ENCODE results near the gene B4GALT3.

Gene B4GALT3

GRCh38 chr1:161199506-161200139, 22.3 kb upstream of the B4GALT3 start:
- H3K23ac ChIP-seq (ENCODE audit: low read depth, low read length, poor library complexity): no peak overlapping the region
- no peak overlapping the region for H2AK5ac ChIP-seq (ENCODE audit: low read depth, low read length)
- H4K8ac ChIP-seq (ENCODE audit: low read depth, low read length): no peak overlapping the region
- no peak overlapping the region for H3K14ac ChIP-seq (ENCODE audit: low read length)
- H4K91ac ChIP-seq (ENCODE audit: low read depth, low read length, poor library complexity): no peak overlapping the region
- no peaks in the 10 kb centered on the region for H3K79me1 ChIP-seq (ENCODE audit: low read depth, low read length)
- H2BK120ac ChIP-seq (ENCODE audit: low read depth, low read length): no peak overlapping the region
- no peak overlapping the region for H2BK5ac ChIP-seq (ENCODE audit: low read length)
- no peak for DNase-seq (ENCODE audit: low spot score)
- WGBS, 2 donors (ENCODE audit: extremely low coverage in 2 of 2, insufficient read length in 2 of 2, insufficient replicate concordance in 1 of 2): no CpG with 5 or more reads among the region's 5 CpGs
- peaks cover 30 to 51% of the 10 kb centered on the region in 2 donors for H3K4me1 ChIP-seq (ENCODE audit: control insufficient read depth in 2 of 2, insufficient read depth in 1 of 2, low read depth in 1 of 2, low read length in 2 of 2)
- no peak overlapping the region for H3K4me2 ChIP-seq (ENCODE audit: insufficient read depth, low read length, poor library complexity, severe bottlenecking)
- H2BK12ac ChIP-seq (ENCODE audit: low read length): no peak overlapping the region
- H3K36me3 ChIP-seq (replicated peaks in 1 of 2; ENCODE audit: control insufficient read depth in 2 of 2, insufficient read depth in 2 of 2, low read length in 2 of 2): peaks cover 0 to 14% of the 10 kb centered on the region in 2 donors
- H2BK15ac ChIP-seq (ENCODE audit: low read length): no peak overlapping the region
- peak overlapping the region; percentile 46 for H3K18ac ChIP-seq (ENCODE audit: low read length)
- H3K27me3 ChIP-seq (ENCODE audit: control insufficient read depth in 3 of 3, insufficient read depth in 3 of 3, low read depth in 1 of 3, low read length in 3 of 3): no peaks in the 10 kb centered on the region
- H3K27ac ChIP-seq (replicated peaks; ENCODE audit: low read length): no peak overlapping the region
- no peak overlapping the region for H3K4ac ChIP-seq (ENCODE audit: low read length)
- H3K9ac ChIP-seq (ENCODE audit: low read depth, low read length, poor library complexity): no peak overlapping the region
- H3K9me3 ChIP-seq (replicated peaks in 1 of 2; ENCODE audit: control insufficient read depth in 2 of 2, insufficient read depth in 1 of 2, low read depth in 1 of 2, low read length in 2 of 2): no peaks in the 10 kb centered on the region
- H3K4me3 ChIP-seq (ENCODE audit: low read length in 2 of 2): no peak overlapping the region
- H2AFZ ChIP-seq (ENCODE audit: low read length): peak overlapping the region; percentile 90

GRCh38 chr1:161198897-161199431, 21.7 kb upstream of the B4GALT3 start, which contains the start of gene ADAMTS4:
Gene ADAMTS4, minus strand, starts transcription at chr1:161199054. Its CDS starts 427 bp downstream, at chr1:161198627.
- no CpG with 5 or more reads among the region's 11 CpGs for WGBS, 2 donors (ENCODE audit: extremely low coverage in 2 of 2, insufficient read length in 2 of 2, insufficient replicate concordance in 1 of 2)
- Histone ChIP-seq H3K27ac (replicated peaks; ENCODE audit: low read length) (no peak within 1 kb of the TSS), H2BK120ac (ENCODE audit: low read depth, low read length) (peak within 1 kb of the TSS; percentile 29), H3K36me3 (replicated peaks in 1 of 2; ENCODE audit: control insufficient read depth in 2 of 2, insufficient read depth in 2 of 2, low read length in 2 of 2) (peaks cover 0 to 8% of the 10 kb centered on the region in 2 donors), H3K79me1 (ENCODE audit: low read depth, low read length) (no peaks in the 10 kb centered on the region), H3K27me3 (ENCODE audit: control insufficient read depth in 3 of 3, insufficient read depth in 3 of 3, low read depth in 1 of 3, low read length in 3 of 3) (no peaks in the 10 kb centered on the region), H2BK5ac (ENCODE audit: low read length) (peak within 1 kb of the TSS; percentile 30), H2AK5ac (ENCODE audit: low read depth, low read length) (peak within 1 kb of the TSS; percentile 88), H3K9ac (ENCODE audit: low read depth, low read length, poor library complexity) (no peak within 1 kb of the TSS), H4K8ac (ENCODE audit: low read depth, low read length) (no peak within 1 kb of the TSS), H2BK15ac (ENCODE audit: low read length) (peak within 1 kb of the TSS; percentile 59), H4K91ac (ENCODE audit: low read depth, low read length, poor library complexity) (no peak within 1 kb of the TSS), H3K18ac (ENCODE audit: low read length) (peak within 1 kb of the TSS; percentile 92), H3K14ac (ENCODE audit: low read length) (peak within 1 kb of the TSS; percentile 50), H3K9me3 (replicated peaks in 1 of 2; ENCODE audit: control insufficient read depth in 2 of 2, insufficient read depth in 1 of 2, low read depth in 1 of 2, low read length in 2 of 2) (no peaks in the 10 kb centered on the region), H3K4me1 (ENCODE audit: control insufficient read depth in 2 of 2, insufficient read depth in 1 of 2, low read depth in 1 of 2, low read length in 2 of 2) (peaks cover 30 to 51% of the 10 kb centered on the region in 2 donors), H2BK12ac (ENCODE audit: low read length) (peak within 1 kb of the TSS; percentile 70), H2AFZ (ENCODE audit: low read length) (peak within 1 kb of the TSS; percentile 90), H3K4ac (ENCODE audit: low read length) (peak within 1 kb of the TSS; percentile 58), H3K23ac (ENCODE audit: low read depth, low read length, poor library complexity) (no peak within 1 kb of the TSS), H3K4me3 (ENCODE audit: low read length in 2 of 2) (no peak within 1 kb of the TSS), H3K4me2 (ENCODE audit: insufficient read depth, low read length, poor library complexity, severe bottlenecking) (peak within 1 kb of the TSS; percentile 71)
- no peak for DNase-seq (ENCODE audit: low spot score)

DNA sequence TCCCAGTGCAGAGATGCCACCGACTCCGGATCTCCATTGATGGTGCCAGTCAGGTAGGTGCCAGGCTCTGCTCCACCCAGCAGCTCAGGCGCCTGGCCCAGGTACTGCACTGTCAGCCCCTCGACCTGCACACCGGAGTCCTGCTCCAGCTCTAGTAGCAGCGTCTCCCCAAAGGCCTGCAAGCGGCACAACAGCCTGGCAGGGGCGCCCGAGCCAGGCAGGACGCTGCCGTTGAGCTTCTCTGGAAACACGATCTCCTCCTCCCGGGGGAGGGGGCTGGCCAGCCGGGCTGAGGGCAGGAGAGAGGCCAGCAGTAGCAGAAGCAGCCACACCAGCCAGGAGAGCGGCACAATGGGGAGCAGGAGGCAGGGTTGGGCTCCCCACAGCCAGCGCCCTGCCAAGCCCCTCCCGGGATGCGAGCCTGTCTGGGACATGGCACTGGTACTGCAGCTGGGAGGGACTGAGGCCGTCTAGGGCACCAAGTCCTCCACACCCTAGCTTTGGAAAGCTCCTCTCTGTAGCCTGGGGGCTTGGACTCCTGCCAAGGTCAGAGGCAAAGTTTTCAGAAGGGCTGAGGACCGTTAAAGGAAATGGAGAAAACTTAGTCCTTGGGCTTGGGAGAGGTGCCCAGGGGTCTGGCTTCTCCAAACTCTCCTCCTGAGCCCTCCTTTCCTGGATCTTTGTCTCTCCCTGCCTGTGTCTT, 21.0 kb upstream of the B4GALT3 start:
- no peak overlapping the region for H4K8ac ChIP-seq (ENCODE audit: low read depth, low read length)
- peak overlapping the region; percentile 70 for H2BK12ac ChIP-seq (ENCODE audit: low read length)
- H3K79me1 ChIP-seq (ENCODE audit: low read depth, low read length): no peaks in the 10 kb centered on the region
- H3K4me2 ChIP-seq (ENCODE audit: insufficient read depth, low read length, poor library complexity, severe bottlenecking): peak overlapping the region; percentile 71
- DNase-seq (ENCODE audit: low spot score): no peak
- H3K9me3 ChIP-seq (replicated peaks in 1 of 2; ENCODE audit: control insufficient read depth in 2 of 2, insufficient read depth in 1 of 2, low read depth in 1 of 2, low read length in 2 of 2): no peaks in the 10 kb centered on the region
- no peak overlapping the region for H3K23ac ChIP-seq (ENCODE audit: low read depth, low read length, poor library complexity)
- H3K27me3 ChIP-seq (ENCODE audit: control insufficient read depth in 3 of 3, insufficient read depth in 3 of 3, low read depth in 1 of 3, low read length in 3 of 3): no peaks in the 10 kb centered on the region
- H2AFZ ChIP-seq (ENCODE audit: low read length): peak overlapping the region; percentile 90
- WGBS, 2 donors (ENCODE audit: extremely low coverage in 2 of 2, insufficient read length in 2 of 2, insufficient replicate concordance in 1 of 2): no CpG with 5 or more reads among the region's 20 CpGs
- H4K91ac ChIP-seq (ENCODE audit: low read depth, low read length, poor library complexity): no peak overlapping the region
- H3K4me3 ChIP-seq (ENCODE audit: low read length in 2 of 2): no peak overlapping the region
- H3K14ac ChIP-seq (ENCODE audit: low read length): peak overlapping the region; percentile 50
- peaks cover 0 to 2% of the 10 kb centered on the region in 2 donors for H3K36me3 ChIP-seq (replicated peaks in 1 of 2; ENCODE audit: control insufficient read depth in 2 of 2, insufficient read depth in 2 of 2, low read length in 2 of 2)
- H3K27ac ChIP-seq (replicated peaks; ENCODE audit: low read length): no peak overlapping the region
- peak overlapping the region; percentile 29 for H2BK120ac ChIP-seq (ENCODE audit: low read depth, low read length)
- H3K18ac ChIP-seq (ENCODE audit: low read length): peak overlapping the region; percentile 92
- peak overlapping the region; percentile 88 for H2AK5ac ChIP-seq (ENCODE audit: low read depth, low read length)
- peak overlapping the region; percentile 30 for H2BK5ac ChIP-seq (ENCODE audit: low read length)
- peaks cover 30 to 51% of the 10 kb centered on the region in 2 donors for H3K4me1 ChIP-seq (ENCODE audit: control insufficient read depth in 2 of 2, insufficient read depth in 1 of 2, low read depth in 1 of 2, low read length in 2 of 2)
- peak overlapping the region; percentile 59 for H2BK15ac ChIP-seq (ENCODE audit: low read length)
- H3K9ac ChIP-seq (ENCODE audit: low read depth, low read length, poor library complexity): no peak overlapping the region
- H3K4ac ChIP-seq (ENCODE audit: low read length): peak overlapping the region; percentile 58

All from neuronal stem cell (in vitro differentiated cells).